Mesenchymal stem cell (in vitro differentiated cells and primary cell): ENCODE measurements around the gene DLX1.

ENCODE experiments used
- DNase-seq: peaks from one replicate; pipeline ENCODE4 v3.0.0-alpha.2; 2013
- H2AFZ ChIP-seq: one replicate; pipeline ENCODE4 v1.6.1; 2013; ENCODE audit warnings: low read depth, mild to moderate bottlenecking, control low read depth, inconsistent platforms, low read length, moderate library complexity
- H2AK5ac ChIP-seq: 2 replicates; pipeline ENCODE4 v1.6.1; 2013; ENCODE audit warnings: low read length, moderate library complexity, mild to moderate bottlenecking, inconsistent platforms; ENCODE audit not compliant: severe bottlenecking
- H2BK120ac ChIP-seq: one replicate; pipeline ENCODE4 v1.6.1; 2013; ENCODE audit warnings: low read depth, mild to moderate bottlenecking, inconsistent platforms, low read length, moderate library complexity
- H2BK12ac ChIP-seq, 2 experiments: one replicate each; pipeline ENCODE4 v1.6.1; 2013; ENCODE audit warnings: inconsistent platforms in 2 of 2, low read length in 2 of 2, mild to moderate bottlenecking in 2 of 2, moderate library complexity in 2 of 2, control low read depth in 1 of 2
- H2BK15ac ChIP-seq: one replicate; pipeline ENCODE4 v1.6.1; 2013; ENCODE audit warnings: mild to moderate bottlenecking, low read depth, inconsistent platforms; ENCODE audit not compliant: poor library complexity, severe bottlenecking
- H2BK5ac ChIP-seq: 2 replicates; pipeline ENCODE4 v1.6.1; 2013; ENCODE audit warnings: low read depth, mild to moderate bottlenecking, low read length, control low read depth, inconsistent platforms; ENCODE audit not compliant: poor library complexity, severe bottlenecking
- H3K14ac ChIP-seq, 2 experiments: one replicate each; pipeline ENCODE4 v1.6.1; 2013; ENCODE audit warnings: inconsistent platforms in 2 of 2, low read length in 2 of 2, control low read depth in 1 of 2, mild to moderate bottlenecking in 1 of 2, moderate library complexity in 1 of 2
- H3K18ac ChIP-seq, 2 experiments: one replicate each; pipeline ENCODE4 v1.6.1; 2013; ENCODE audit warnings: inconsistent platforms in 2 of 2, low read length in 2 of 2, control low read depth in 1 of 2, low read depth in 1 of 2, mild to moderate bottlenecking in 1 of 2
- H3K23ac ChIP-seq, 2 experiments: one replicate each; pipeline ENCODE4 v1.6.1; 2013; ENCODE audit warnings: inconsistent platforms in 2 of 2, low read length in 2 of 2, mild to moderate bottlenecking in 2 of 2, moderate library complexity in 2 of 2, control low read depth in 1 of 2
- H3K27ac ChIP-seq: 2 replicates; pipeline ENCODE4 v1.5.1; 2013; ENCODE audit warnings: mild to moderate bottlenecking, moderate library complexity, low read length, control low read depth, inconsistent platforms; ENCODE audit not compliant: poor library complexity, severe bottlenecking
- H3K27me3 ChIP-seq, 2 experiments: 2 replicates each; pipeline versions ENCODE4 v1.6.1 to v1.7.0; 2013; ENCODE audit warnings: low read length in 2 of 2, mild to moderate bottlenecking in 2 of 2, moderate library complexity in 2 of 2, control low read depth in 1 of 2, inconsistent platforms in 1 of 2; ENCODE audit not compliant: control insufficient read depth in 1 of 2, insufficient read depth in 1 of 2
- H3K36me3 ChIP-seq, 2 experiments: 2 replicates each; pipeline versions ENCODE4 v1.6.1 to v1.7.0; 2013; ENCODE audit warnings: low read length in 2 of 2, control low read depth in 1 of 2, inconsistent platforms in 1 of 2, low read depth in 1 of 2, mild to moderate bottlenecking in 1 of 2; ENCODE audit not compliant: insufficient read depth in 2 of 2, control insufficient read depth in 1 of 2
- H3K4ac ChIP-seq, 2 experiments: one replicate each; pipeline ENCODE4 v1.6.1; 2013; ENCODE audit warnings: inconsistent platforms in 2 of 2, low read length in 2 of 2, mild to moderate bottlenecking in 2 of 2, moderate library complexity in 2 of 2, control low read depth in 1 of 2, low read depth in 1 of 2
- H3K4me1 ChIP-seq: 2 replicates; pipeline ENCODE4 v1.6.1; 2013; ENCODE audit warnings: low read depth, low read length, control low read depth; ENCODE audit not compliant: control insufficient read depth, insufficient read depth
- H3K4me2 ChIP-seq: 2 replicates; pipeline ENCODE4 v1.6.1; 2013; ENCODE audit warnings: low read length, mild to moderate bottlenecking, inconsistent platforms; ENCODE audit not compliant: poor library complexity, severe bottlenecking
- H3K4me3 ChIP-seq, 2 experiments: 2 replicates each; pipeline versions ENCODE4 v1.5.1 to v1.7.0; 2013; ENCODE audit warnings: low read length in 2 of 2, mild to moderate bottlenecking in 2 of 2, control low read depth in 1 of 2, low read depth in 1 of 2; ENCODE audit not compliant: insufficient read depth in 1 of 2
- H3K79me1 ChIP-seq: replicated peaks from 2 replicates; pipeline ENCODE4 v1.6.1; 2013; ENCODE audit warnings: mild to moderate bottlenecking, control low read depth, low read length, inconsistent platforms; ENCODE audit not compliant: poor library complexity, severe bottlenecking
- H3K9ac ChIP-seq: 2 replicates; pipeline ENCODE4 v1.7.0; 2013; ENCODE audit warnings: mild to moderate bottlenecking, low read length, moderate library complexity
- H3K9me3 ChIP-seq: 2 replicates; pipeline ENCODE4 v1.7.0; 2013; ENCODE audit warnings: mild to moderate bottlenecking, low read length; ENCODE audit not compliant: control insufficient read depth
- H4K8ac ChIP-seq: one replicate; pipeline ENCODE4 v1.6.1; 2013; ENCODE audit warnings: inconsistent platforms, mild to moderate bottlenecking, low read length, moderate library complexity
- H4K91ac ChIP-seq: one replicate; pipeline ENCODE4 v1.6.1; 2013; ENCODE audit warnings: mild to moderate bottlenecking, low read length, inconsistent platforms
- WGBS: methylation state at CpG from one replicate; pipeline ENCODE4 v1.1.7; 2013; ENCODE audit warnings: mixed read lengths; 5-methylcytosine and 5-hydroxymethylcytosine counted together

Gene DLX1

GRCh38 chr2:172079838-172080640 lies 5.3 kb upstream of the DLX1 start:
- H2BK12ac ChIP-seq = no peak overlapping the region
- no peak overlapping the region for H3K18ac ChIP-seq
- no peak overlapping the region for H2AFZ ChIP-seq
- no peak overlapping the region for H2AK5ac ChIP-seq
- H2BK15ac ChIP-seq = no peak overlapping the region
- no peak overlapping the region for H3K14ac ChIP-seq
- no peak overlapping the region for H2BK120ac ChIP-seq
- WGBS = 16% methylated on average over 34 of the region's 38 CpGs
- H3K4ac ChIP-seq = no peak overlapping the region
- H3K9ac ChIP-seq = no peak overlapping the region
- H3K79me1 ChIP-seq = no peaks in the 10 kb centered on the region
- H2BK5ac ChIP-seq = no peak overlapping the region
- no peaks in the 10 kb centered on the region for H3K36me3 ChIP-seq
- no peak overlapping the region for H3K27ac ChIP-seq
- peak; percentile 17 for DNase-seq
- no peak overlapping the region for H3K23ac ChIP-seq
- H4K8ac ChIP-seq = no peak overlapping the region
- no peak overlapping the region for H4K91ac ChIP-seq
- no peak overlapping the region for H3K4me2 ChIP-seq
- H3K27me3 ChIP-seq = peaks cover 52 to 69% of the 10 kb centered on the region in 2 experiments
- H3K4me3 ChIP-seq = no peak overlapping the region
- H3K9me3 ChIP-seq = peaks cover 9% of the 10 kb centered on the region
- H3K4me1 ChIP-seq = peaks cover 22% of the 10 kb centered on the region

DNA sequence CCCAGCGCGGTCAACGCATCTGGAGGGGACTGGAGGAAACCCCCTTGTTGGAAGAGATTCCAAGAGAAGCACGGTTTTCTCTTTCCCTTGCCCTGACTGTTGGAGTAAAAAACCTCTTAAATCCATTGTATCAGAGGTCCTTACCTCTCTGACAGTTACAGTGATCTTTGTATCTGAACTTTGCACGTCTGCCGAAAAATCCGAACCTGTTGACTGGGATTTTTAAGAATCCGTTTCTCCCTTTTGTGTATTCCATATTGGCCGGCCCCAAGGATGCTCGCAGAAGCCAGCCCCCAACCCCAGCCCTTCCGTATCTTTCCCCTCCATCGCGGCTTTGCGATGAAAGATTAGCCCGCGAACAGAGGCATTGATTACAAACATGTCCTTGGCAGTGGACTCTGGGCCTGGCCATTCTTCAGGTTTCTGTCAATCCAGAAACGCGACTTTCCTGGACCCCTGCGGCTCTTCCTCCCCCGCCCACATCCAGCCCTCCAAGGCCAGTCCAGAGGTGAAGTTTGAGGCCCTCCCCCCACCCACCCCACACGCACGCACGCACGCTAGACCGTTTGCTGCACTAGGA lies 4.6 kb upstream of the DLX1 start:
- H3K4me2 ChIP-seq = no peak overlapping the region
- no peak overlapping the region for H2BK120ac ChIP-seq
- H3K9me3 ChIP-seq = peaks cover 9% of the 10 kb centered on the region
- no peak overlapping the region for H2BK5ac ChIP-seq
- H3K18ac ChIP-seq = no peak overlapping the region
- H3K36me3 ChIP-seq = no peaks in the 10 kb centered on the region
- no peak overlapping the region for H2AK5ac ChIP-seq
- H4K91ac ChIP-seq = no peak overlapping the region
- no peak for DNase-seq
- H2AFZ ChIP-seq = no peak overlapping the region
- 5% methylated on average over 25 of the region's 25 CpGs for WGBS
- peaks cover 56 to 74% of the 10 kb centered on the region in 2 experiments for H3K27me3 ChIP-seq
- no peak overlapping the region for H4K8ac ChIP-seq
- no peak overlapping the region for H3K14ac ChIP-seq
- no peak overlapping the region for H3K4ac ChIP-seq
- no peak overlapping the region for H2BK12ac ChIP-seq
- peaks cover 26% of the 10 kb centered on the region for H3K4me1 ChIP-seq
- no peak overlapping the region for H2BK15ac ChIP-seq
- no peak overlapping the region for H3K27ac ChIP-seq
- no peak overlapping the region for H3K4me3 ChIP-seq
- H3K23ac ChIP-seq = peak overlapping the region in 1 of 2 experiments; percentile 23
- no peak overlapping the region for H3K9ac ChIP-seq
- no peaks in the 10 kb centered on the region for H3K79me1 ChIP-seq

DNA sequence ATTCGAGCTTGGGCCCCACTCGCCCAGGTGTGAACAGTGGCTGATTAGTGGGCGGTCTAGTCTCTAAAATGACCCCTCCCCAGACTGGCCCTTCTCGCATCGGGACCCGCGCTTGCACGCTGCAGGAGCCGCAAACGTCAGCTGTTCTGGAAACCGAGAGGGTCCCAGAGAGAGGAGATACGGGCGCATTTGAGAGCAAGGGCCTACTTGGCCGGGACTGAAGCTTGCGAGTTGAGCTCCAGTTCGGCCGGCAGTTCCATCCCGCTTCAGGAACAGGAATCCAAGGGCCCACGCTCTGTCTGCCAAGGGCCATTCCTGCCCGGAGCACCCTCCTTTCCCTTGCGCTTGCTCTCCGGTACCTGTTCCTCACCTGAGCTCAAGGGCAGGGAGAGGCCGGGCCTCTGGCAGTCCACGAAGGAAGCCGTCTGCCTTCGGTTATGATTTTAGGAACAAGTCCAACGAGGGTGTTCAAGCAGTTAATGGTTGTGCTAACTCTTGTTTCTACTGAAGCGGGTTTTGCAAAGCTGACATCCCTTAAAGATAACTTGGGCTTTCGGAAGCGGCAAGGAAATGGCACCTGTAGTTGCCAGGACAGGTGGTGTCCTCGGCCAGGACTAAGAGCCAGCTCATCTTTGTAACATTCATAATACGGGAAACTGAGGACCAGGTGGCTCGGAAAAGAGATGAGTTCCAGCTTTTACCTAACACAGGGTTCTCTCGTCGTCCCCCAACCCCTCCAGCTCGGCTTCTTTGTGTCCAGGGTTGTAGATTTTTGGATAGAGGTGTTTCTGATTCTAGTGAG lies 3.9 kb upstream of the DLX1 start:
- H2BK120ac ChIP-seq = no peak overlapping the region
- H2BK15ac ChIP-seq = no peak overlapping the region
- H2AFZ ChIP-seq = no peak overlapping the region
- no peak overlapping the region for H3K4me2 ChIP-seq
- no peak overlapping the region for H2BK5ac ChIP-seq
- H3K79me1 ChIP-seq = no peaks in the 10 kb centered on the region
- WGBS = 9% methylated on average over 31 of the region's 36 CpGs
- no peak overlapping the region for H4K8ac ChIP-seq
- H3K4ac ChIP-seq = no peak overlapping the region
- no peak overlapping the region for H2BK12ac ChIP-seq
- peaks cover 9% of the 10 kb centered on the region for H3K9me3 ChIP-seq
- H4K91ac ChIP-seq = peak overlapping the region; percentile 21
- no peak overlapping the region for H3K4me3 ChIP-seq
- peaks cover 63 to 81% of the 10 kb centered on the region in 2 experiments for H3K27me3 ChIP-seq
- H3K14ac ChIP-seq = no peak overlapping the region
- H2AK5ac ChIP-seq = no peak overlapping the region
- H3K27ac ChIP-seq = no peak overlapping the region
- DNase-seq = no peak
- no peak overlapping the region for H3K9ac ChIP-seq
- no peaks in the 10 kb centered on the region for H3K36me3 ChIP-seq
- peak overlapping the region in 1 of 2 experiments; percentile 23 for H3K23ac ChIP-seq
- no peak overlapping the region for H3K18ac ChIP-seq
- H3K4me1 ChIP-seq = peaks cover 30% of the 10 kb centered on the region
